Measurements from ENCODE around the gene COL21A1. TPM values are rescaled to one million over a fixed set of nuclear protein-coding genes. Genes with fewer than 3 reads are reported as not detected.

The COL21A1 gene
- total and polyA plus RNA-seq, 2 of the 4 experiments (the other 2 are of a cell fraction) = 0.05 TPM; not detected in 1

DNA sequence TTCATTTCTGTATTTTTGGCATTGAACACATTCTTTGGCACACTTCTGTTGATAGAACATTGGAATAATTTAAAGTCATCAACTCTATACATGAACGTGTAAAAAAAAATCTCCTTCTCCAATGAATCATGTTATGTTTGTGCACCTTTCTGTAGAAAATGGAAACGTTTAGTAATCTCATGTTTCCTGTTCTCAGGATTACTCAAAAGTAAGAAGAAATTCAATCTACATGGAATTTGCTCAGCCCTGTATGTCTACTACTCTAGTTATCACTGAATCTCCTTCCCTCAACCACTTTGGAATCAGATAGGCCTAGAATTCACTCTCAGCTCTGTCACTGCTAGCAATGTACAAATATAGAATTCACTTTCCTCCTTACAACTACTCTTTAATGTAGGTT lies 103.6 kb downstream of the COL21A1 start:
- Histone ChIP-seq H4K8ac (ENCODE audit: low read depth in 2 of 2, low read length in 2 of 2) (no peak overlapping the region), H2AK5ac (ENCODE audit: low read depth, low read length) (no peak overlapping the region), H3K9me1 (ENCODE audit: insufficient read depth, low read length) (no peaks in the 10 kb centered on the region), H3K9me3 (ENCODE audit: control insufficient read depth, insufficient read depth, low read length) (no peaks in the 10 kb centered on the region), H2BK15ac (ENCODE audit: low read depth, low read length) (no peak overlapping the region), H2AK9ac (replicated peaks; ENCODE audit: low read depth, low read length, poor library complexity) (no peak overlapping the region), H3K36me3 (ENCODE audit: control insufficient read depth, insufficient read depth, low read length) (no peaks in the 10 kb centered on the region), H2BK5ac (ENCODE audit: low read depth, low read length, poor library complexity, severe bottlenecking) (no peak overlapping the region), H3K4me2 (ENCODE audit: low read depth, low read length) (no peak overlapping the region), H3K27ac (ENCODE audit: insufficient read depth, low read length) (no peak overlapping the region), H3K9ac (ENCODE audit: low read depth, low read length) (no peak overlapping the region), H2BK20ac (ENCODE audit: low read depth, low read length) (no peak overlapping the region), H3K4me1 (ENCODE audit: control insufficient read depth, insufficient read depth, low read length) (peaks cover 2% of the 10 kb centered on the region; the same call in 1 of the 2 replicates), H3K79me1 (ENCODE audit: low read depth in 1 of 2, low read length in 2 of 2) (no peaks in the 10 kb centered on the region), H3K56ac (ENCODE audit: extremely low read depth, insufficient read depth, low read length) (no peak overlapping the region), H3K23ac (ENCODE audit: low read depth, low read length) (no peak overlapping the region), H2BK120ac (ENCODE audit: low read depth, low read length) (no peak overlapping the region), H3K4me3 (ENCODE audit: insufficient read depth, low read depth, low read length) (no peak overlapping the region), H4K20me1 (ENCODE audit: insufficient read depth, low read length) (no peaks in the 10 kb centered on the region), H4K91ac (ENCODE audit: insufficient read depth, low read depth, low read length) (no peak overlapping the region), H3K4ac (ENCODE audit: low read depth, low read length) (no peak overlapping the region), H4K5ac (ENCODE audit: low read depth, low read length) (no peak overlapping the region), H3K27me3 (ENCODE audit: control insufficient read depth, insufficient read depth, low read length) (no peaks in the 10 kb centered on the region), H3K18ac (ENCODE audit: low read depth, low read length) (no peak overlapping the region), H2AFZ (replicated peaks; ENCODE audit: low read length, poor library complexity) (no peak overlapping the region), H3K14ac (replicated peaks; ENCODE audit: low read depth, low read length) (no peak overlapping the region)
- TF ChIP-seq POLR2A (IDR thresholded peaks at IDR 0.05; ENCODE audit: low read depth, low read length) (no peak), MXI1 (IDR thresholded peaks at IDR 0.05; ENCODE audit: borderline replicate concordance, low read depth, low read length) (no peak), BHLHE40 (IDR thresholded peaks at IDR 0.05; ENCODE audit: low read depth, low read length) (no peak), FOS (IDR thresholded peaks at IDR 0.05; ENCODE audit: low read depth, low read length) (no peak)
- TF ChIP-seq, protein P1, sequence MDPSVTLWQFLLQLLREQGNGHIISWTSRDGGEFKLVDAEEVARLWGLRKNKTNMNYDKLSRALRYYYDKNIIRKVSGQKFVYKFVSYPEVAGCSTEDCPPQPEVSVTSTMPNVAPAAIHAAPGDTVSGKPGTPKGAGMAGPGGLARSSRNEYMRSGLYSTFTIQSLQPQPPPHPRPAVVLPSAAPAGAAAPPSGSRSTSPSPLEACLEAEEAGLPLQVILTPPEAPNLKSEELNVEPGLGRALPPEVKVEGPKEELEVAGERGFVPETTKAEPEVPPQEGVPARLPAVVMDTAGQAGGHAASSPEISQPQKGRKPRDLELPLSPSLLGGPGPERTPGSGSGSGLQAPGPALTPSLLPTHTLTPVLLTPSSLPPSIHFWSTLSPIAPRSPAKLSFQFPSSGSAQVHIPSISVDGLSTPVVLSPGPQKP (IDR thresholded peaks at IDR 0.05; ENCODE audit: borderline replicate concordance, low read depth, low read length) = no peak
- ChIA-PET CTCF (no interaction called here), POLR2A (ENCODE audit: unreplicated experiment) (no interaction called here)
- intact Hi-C loops (cut with micrococcal nuclease) (no loop called here), dilution Hi-C loops (cut with HindIII; ENCODE audit: low sequenced_read_pairs, unreplicated experiment) (no loop called here), in situ Hi-C loops (cut with MboI; ENCODE audit: low sequenced_read_pairs) (no loop called here)
- no CpG with 5 or more reads among the region's 2 CpGs for WGBS, 2 experiments (ENCODE audit: extremely low coverage in 2 of 2, insufficient read length in 1 of 2)
- no peak for DNase-seq
- no peak for ATAC-seq (ENCODE audit: low read depth)
- no TSS peak for BruUV-seq (replicated peaks)

Data from IMR-90 (cell line).